Raji (cell line): ENCODE data around the gene FMR1.

Experiments used
- POLR2A ChIP-seq: IDR thresholded peaks from 2 replicates; pipeline ENCODE4 v1.6.1; 2011; ENCODE audit warnings: low read depth, low read length, control low read depth; ENCODE audit not compliant: insufficient read depth

Gene FMR1

GRCh38 chrX:147957291-147957690 lies 45.6 kb downstream of the FMR1 start:
- TF ChIP-seq POLR2A: no peak

GRCh38 chrX:147958291-147958690 lies 46.6 kb downstream of the FMR1 start:
- no peak for TF ChIP-seq POLR2A

- no peak for TF ChIP-seq POLR2A
Observed at GRCh38 chrX:147960722-147961121, 49.0 kb downstream of the FMR1 start.

- no peak for TF ChIP-seq POLR2A
Observed at GRCh38 chrX:147962476-147962875, 50.8 kb downstream of the FMR1 start.

- TF ChIP-seq POLR2A: no peak
Observed at GRCh38 chrX:147978931-147979330, 67.2 kb downstream of the FMR1 start.

DNA sequence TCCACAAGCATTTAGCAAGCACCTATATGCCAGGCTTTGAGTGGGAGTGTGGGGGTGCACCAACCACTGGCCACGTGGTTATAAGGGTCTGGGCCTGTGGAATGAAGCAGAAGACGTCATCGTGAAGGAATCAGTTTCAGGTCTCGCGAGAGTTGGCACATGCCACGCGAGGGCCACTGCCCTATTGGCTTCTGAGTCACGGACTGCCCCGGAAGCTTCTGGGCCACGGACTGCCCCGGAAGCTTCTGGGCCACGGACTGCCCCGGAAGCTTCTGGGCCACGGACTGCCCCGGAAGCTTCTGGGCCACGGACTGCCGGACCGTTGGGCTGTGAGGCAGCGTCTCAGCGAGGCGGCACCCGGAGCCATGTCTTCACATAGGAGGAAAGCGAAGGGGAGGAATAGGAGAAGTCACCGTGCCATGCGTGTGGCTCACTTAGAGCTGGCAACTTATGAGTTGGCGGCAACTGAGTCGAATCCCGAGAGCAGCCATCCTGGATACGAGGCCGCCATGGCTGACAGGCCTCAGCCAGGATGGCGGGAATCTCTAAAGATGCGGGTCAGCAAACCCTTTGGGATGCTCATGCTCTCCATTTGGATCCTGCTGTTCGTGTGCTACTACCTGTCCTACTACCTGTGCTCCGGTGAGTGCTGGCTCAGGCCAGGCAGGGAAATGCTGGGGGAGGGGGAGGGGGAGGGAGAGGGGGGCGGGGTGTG lies 69.5 kb downstream of the FMR1 start, which contains the start of gene FMR1NB:
Gene FMR1NB, plus strand, starts transcription at position 300 of the 715 bp plus-strand sequence. Its CDS starts 66 bp downstream, at position 366.
- no peak for TF ChIP-seq POLR2A
